GM21526 (cell line): ENCODE measurements around the gene DDA1.
"Not testable (repeated sequence)": the region's sequence is repeated elsewhere in the genome, so short reads cannot be mapped to it uniquely, and the experiment has no call there.

Experiments
- ATAC-seq: cut with Tn5 transposase; IDR thresholded peaks from one replicate; pipeline ENCODE4 v1.9.1; 2021; ENCODE audit warnings: moderate library complexity; ENCODE audit not compliant: unreplicated experiment, low FRiP score

The DDA1 gene

GRCh38 chr19:17286263-17286662 lies 23.1 kb upstream of the DDA1 start:
- no peak for ATAC-seq

- no peak for ATAC-seq
Observed at GRCh38 chr19:17286752-17287151, 22.6 kb upstream of the DDA1 start.

- no peak for ATAC-seq
Observed at GRCh38 chr19:17289489-17289888, 19.9 kb upstream of the DDA1 start.

- peak; percentile 51 for ATAC-seq
Observed at GRCh38 chr19:17292301-17293074, 16.9 kb upstream of the DDA1 start.

GRCh38 chr19:17293605-17294004 lies 15.8 kb upstream of the DDA1 start:
- no peak for ATAC-seq

- ATAC-seq = no peak
Observed at GRCh38 chr19:17294051-17294891, 15.1 kb upstream of the DDA1 start.

- ATAC-seq = not testable (repeated sequence)
Observed at GRCh38 chr19:17295551-17295950, 13.8 kb upstream of the DDA1 start.

- ATAC-seq = no peak
Observed at GRCh38 chr19:17296273-17296672, 13.1 kb upstream of the DDA1 start.

GRCh38 chr19:17296976-17297375 lies 12.4 kb upstream of the DDA1 start:
- no peak for ATAC-seq

GRCh38 chr19:17300992-17301619 lies 8.3 kb upstream of the DDA1 start:
- ATAC-seq = no peak

- ATAC-seq = no peak
Observed at GRCh38 chr19:17302391-17303166, 6.8 kb upstream of the DDA1 start.

- peak; percentile 51 for ATAC-seq
Observed at GRCh38 chr19:17303167-17303939, 6.0 kb upstream of the DDA1 start, which contains the start of gene ABHD8. Gene ABHD8 (minus strand): TSS chr19:17303425. CDS start chr19:17301616, 1,809 bp downstream.

GRCh38 chr19:17303940-17304267 lies 5.5 kb upstream of the DDA1 start:
- no peak for ATAC-seq

- ATAC-seq = no peak
Observed at GRCh38 chr19:17304386-17305215, 4.8 kb upstream of the DDA1 start.

- no peak for ATAC-seq
Observed at GRCh38 chr19:17305216-17305516, 4.2 kb upstream of the DDA1 start.

GRCh38 chr19:17305517-17306284 lies 3.7 kb upstream of the DDA1 start, which contains the start of gene MRPL34:
Gene MRPL34 (plus strand): TSS chr19:17305872. CDS start chr19:17305893, 21 bp downstream.
- peak; percentile 50 for ATAC-seq

GRCh38 chr19:17306285-17306714 lies 3.1 kb upstream of the DDA1 start:
- ATAC-seq = no peak

GRCh38 chr19:17307876-17308377 lies 1.4 kb upstream of the DDA1 start:
- ATAC-seq = no peak
